ENCODE measurements around the gene CEP72.

- TF ChIP-seq NFYA (IDR thresholded peaks at IDR 0.05; ENCODE audit: borderline replicate concordance, low read depth, low read length) (no peak), HDAC6 (IDR thresholded peaks at IDR 0.05; ENCODE audit: unreplicated experiment) (no peak), ZNF384 (IDR thresholded peaks at IDR 0.05; ENCODE audit: borderline replicate concordance, low read depth, low read length) (no peak), SP1 (IDR thresholded peaks at IDR 0.05; ENCODE audit: low read depth, low read length) (no peak), MTA3 (IDR thresholded peaks at IDR 0.05; ENCODE audit: borderline replicate concordance, low read length) (no peak), CHD2 (IDR thresholded peaks at IDR 0.05; ENCODE audit: borderline replicate concordance, low read depth, low read length) (no peak), FOXM1 (IDR thresholded peaks at IDR 0.05; ENCODE audit: low read depth, low read length) (no peak), RFX5 (IDR thresholded peaks at IDR 0.05; ENCODE audit: low read depth, low read length) (no peak), CTCF (IDR thresholded peaks at IDR 0.05 in 2 of 3, conservative IDR thresholded peaks at IDR 0.05 in 1 of 3; ENCODE audit: control insufficient read depth in 2 of 3, extremely low read depth in 1 of 3, insufficient read depth in 1 of 3, low read depth in 3 of 3, low read length in 3 of 3) (no peak), POLR2AphosphoS5 (IDR thresholded peaks at IDR 0.05; ENCODE audit: low read length) (no peak)
These were observed 39.3 kb downstream of the CEP72 start for GRCh38 chr5:651296-652022.

Data from GM12878 (cell line).